ENCODE results near the gene STX17. TPM values are rescaled to one million over a fixed set of nuclear protein-coding genes. Genes with fewer than 3 reads are reported as not detected.

STX17 gene
- total and polyA plus RNA-seq, 2 donors (not counting 3 experiments of a cell fraction or from before 2014, with no cell fraction given), result 5.3 to 17.6 TPM

- CTCF ChIA-PET, result interaction anchor here (1.0 to 1.4 kb wide), 3 partner anchors 9 to 466 kb away, joined by 3 to 4 read pairs (median 3); no protein-coding TSS in a partner anchor
- H3K9me3 ChIP-seq (replicated peaks; ENCODE audit: control insufficient read depth, insufficient read depth, low read length), result no peaks in the 10 kb centered on the region
- intact Hi-C loops (cut with micrococcal nuclease), result no loop called here
- no peaks in the 10 kb centered on the region for H4K20me1 ChIP-seq (replicated peaks; ENCODE audit: control insufficient read depth, extremely low read depth, insufficient read depth, low read length)
- DNase-seq (ENCODE audit: low read depth, low spot score) (no peak), FAIRE-seq (no peak)
- dilution Hi-C loops (cut with MboI; ENCODE audit: extremely low pct_ligation_motif_present, low sequenced_read_pairs), result no loop called here
- H3K4me3 ChIP-seq (replicated peaks in 1 of 3; ENCODE audit: insufficient read depth in 1 of 3, low read depth in 1 of 3, low read length in 3 of 3), result no peak overlapping the region
- no peaks in the 10 kb centered on the region for H3K9me1 ChIP-seq (replicated peaks; ENCODE audit: control insufficient read depth, extremely low read depth, insufficient read depth, low read length)
- H3K9ac ChIP-seq (replicated peaks; ENCODE audit: extremely low read depth, insufficient read depth, low read length), result no peak overlapping the region
- H2AFZ ChIP-seq (ENCODE audit: low read depth, low read length), result no peak overlapping the region
- no peak overlapping the region for H3K4me2 ChIP-seq (ENCODE audit: insufficient read depth, low read length)
- no peaks in the 10 kb centered on the region for H3K79me2 ChIP-seq (ENCODE audit: control insufficient read depth, insufficient read depth, low read length)
- H3K36me3 ChIP-seq (ENCODE audit: control insufficient read depth in 2 of 2, extremely low read depth in 1 of 2, insufficient read depth in 2 of 2, low read length in 2 of 2), result no peaks in the 10 kb centered on the region
- BruUV-seq (replicated peaks), result no TSS peak
- no peaks in the 10 kb centered on the region for H3K4me1 ChIP-seq (ENCODE audit: control insufficient read depth, extremely low read depth, insufficient read depth, low read length)
- POLR2A ChIA-PET, result no interaction called here
- peaks cover 1 to 4% of the 10 kb centered on the region in 2 experiments for H3K27me3 ChIP-seq (ENCODE audit: control insufficient read depth in 2 of 2, insufficient read depth in 2 of 2, low read length in 2 of 2)
- H3K27ac ChIP-seq (ENCODE audit: insufficient read depth, low read depth, low read length), result no peak overlapping the region
- no peak for TF ChIP-seq EZH2 (IDR thresholded peaks at IDR 0.05; ENCODE audit: borderline replicate concordance, low read depth, low read length, severe bottlenecking)
- TF ChIP-seq, protein P1, sequence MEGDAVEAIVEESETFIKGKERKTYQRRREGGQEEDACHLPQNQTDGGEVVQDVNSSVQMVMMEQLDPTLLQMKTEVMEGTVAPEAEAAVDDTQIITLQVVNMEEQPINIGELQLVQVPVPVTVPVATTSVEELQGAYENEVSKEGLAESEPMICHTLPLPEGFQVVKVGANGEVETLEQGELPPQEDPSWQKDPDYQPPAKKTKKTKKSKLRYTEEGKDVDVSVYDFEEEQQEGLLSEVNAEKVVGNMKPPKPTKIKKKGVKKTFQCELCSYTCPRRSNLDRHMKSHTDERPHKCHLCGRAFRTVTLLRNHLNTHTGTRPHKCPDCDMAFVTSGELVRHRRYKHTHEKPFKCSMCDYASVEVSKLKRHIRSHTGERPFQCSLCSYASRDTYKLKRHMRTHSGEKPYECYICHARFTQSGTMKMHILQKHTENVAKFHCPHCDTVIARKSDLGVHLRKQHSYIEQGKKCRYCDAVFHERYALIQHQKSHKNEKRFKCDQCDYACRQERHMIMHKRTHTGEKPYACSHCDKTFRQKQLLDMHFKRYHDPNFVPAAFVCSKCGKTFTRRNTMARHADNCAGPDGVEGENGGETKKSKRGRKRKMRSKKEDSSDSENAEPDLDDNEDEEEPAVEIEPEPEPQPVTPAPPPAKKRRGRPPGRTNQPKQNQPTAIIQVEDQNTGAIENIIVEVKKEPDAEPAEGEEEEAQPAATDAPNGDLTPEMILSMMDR (IDR thresholded peaks at IDR 0.05; ENCODE audit: extremely low read depth in 1 of 2, insufficient read depth in 1 of 2, low read depth in 1 of 2, low read length in 2 of 2), result no peak
- TF ChIP-seq, protein P2, sequence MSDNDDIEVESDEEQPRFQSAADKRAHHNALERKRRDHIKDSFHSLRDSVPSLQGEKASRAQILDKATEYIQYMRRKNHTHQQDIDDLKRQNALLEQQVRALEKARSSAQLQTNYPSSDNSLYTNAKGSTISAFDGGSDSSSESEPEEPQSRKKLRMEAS (IDR thresholded peaks at IDR 0.05; ENCODE audit: insufficient read depth, insufficient read length), result no peak
These were observed 47.0 kb upstream of the STX17 start for GRCh38 chr9:99859243-99859980.

DNA sequence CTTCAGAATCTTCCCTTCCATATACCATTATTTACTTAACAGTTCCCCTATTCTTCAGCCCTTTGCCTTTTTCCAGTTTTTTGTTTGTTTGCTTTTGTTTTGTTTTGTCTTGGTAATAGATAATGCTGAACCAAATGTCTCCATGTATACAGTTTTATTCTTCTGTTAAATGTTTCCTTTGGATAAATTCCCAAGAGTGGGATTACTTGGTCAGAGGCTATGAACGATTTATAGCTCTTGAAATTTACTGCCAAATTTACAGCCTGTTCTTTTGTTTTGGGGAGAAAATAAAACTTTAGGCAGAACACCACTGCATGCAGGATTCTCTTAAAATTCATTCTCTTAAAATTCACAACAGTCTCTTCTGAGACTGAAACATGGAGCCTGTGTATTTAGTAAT is 46.2 kb upstream of the STX17 start:
- no peak overlapping the region for H3K4me2 ChIP-seq (ENCODE audit: insufficient read depth, low read length)
- ChIA-PET POLR2A (no interaction called here), CTCF (interaction anchor here (1.2 to 1.4 kb wide), 3 partner anchors 9 to 465 kb away, joined by 3 to 4 read pairs (median 4); no protein-coding TSS in a partner anchor)
- H2AFZ ChIP-seq (ENCODE audit: low read depth, low read length), result no peak overlapping the region
- no peaks in the 10 kb centered on the region for H3K4me1 ChIP-seq (ENCODE audit: control insufficient read depth, extremely low read depth, insufficient read depth, low read length)
- no peak overlapping the region for H3K4me3 ChIP-seq (replicated peaks in 1 of 3; ENCODE audit: insufficient read depth in 1 of 3, low read depth in 1 of 3, low read length in 3 of 3)
- H3K79me2 ChIP-seq (ENCODE audit: control insufficient read depth, insufficient read depth, low read length), result no peaks in the 10 kb centered on the region
- H3K9me1 ChIP-seq (replicated peaks; ENCODE audit: control insufficient read depth, extremely low read depth, insufficient read depth, low read length), result no peaks in the 10 kb centered on the region
- intact Hi-C loops (cut with micrococcal nuclease), result no loop called here
- H3K9ac ChIP-seq (replicated peaks; ENCODE audit: extremely low read depth, insufficient read depth, low read length), result no peak overlapping the region
- TF ChIP-seq MYC (IDR thresholded peaks at IDR 0.05; ENCODE audit: low read depth, low read length) (no peak), EZH2 (IDR thresholded peaks at IDR 0.05; ENCODE audit: borderline replicate concordance, low read depth, low read length, severe bottlenecking) (no peak), POLR2AphosphoS5 (IDR thresholded peaks at IDR 0.05; ENCODE audit: insufficient read depth, low read depth, low read length) (no peak)
- dilution Hi-C loops (cut with MboI; ENCODE audit: extremely low pct_ligation_motif_present, low sequenced_read_pairs), result no loop called here
- peaks cover 1 to 4% of the 10 kb centered on the region in 2 experiments for H3K27me3 ChIP-seq (ENCODE audit: control insufficient read depth in 2 of 2, insufficient read depth in 2 of 2, low read length in 2 of 2)
- no peak for DNase-seq (ENCODE audit: low read depth, low spot score)
- H4K20me1 ChIP-seq (replicated peaks; ENCODE audit: control insufficient read depth, extremely low read depth, insufficient read depth, low read length), result no peaks in the 10 kb centered on the region
- no TSS peak for BruUV-seq (replicated peaks)
- H3K36me3 ChIP-seq (ENCODE audit: control insufficient read depth in 2 of 2, extremely low read depth in 1 of 2, insufficient read depth in 2 of 2, low read length in 2 of 2), result no peaks in the 10 kb centered on the region
- H3K27ac ChIP-seq (ENCODE audit: insufficient read depth, low read depth, low read length), result no peak overlapping the region
- no peaks in the 10 kb centered on the region for H3K9me3 ChIP-seq (replicated peaks; ENCODE audit: control insufficient read depth, insufficient read depth, low read length)
- FAIRE-seq, result no peak
